Measurements from ENCODE around the gene ASB3. TPM values are rescaled to one million over a fixed set of nuclear protein-coding genes. Genes with fewer than 3 reads are reported as not detected.

Gene ASB3
- total and polyA plus RNA-seq, 2 donors (not counting 3 experiments of a cell fraction or from before 2014, with no cell fraction given) = 20.3 to 20.5 TPM

GRCh38 chr2:53784436-53784835 lies 2.3 kb downstream of the ASB3 start:
- POLR2A ChIA-PET = no interaction called here

More at GRCh38 chr2:53784436-53784835, 2.3 kb downstream of the ASB3 start:
- FAIRE-seq = no peak
- Histone ChIP-seq H3K27ac (ENCODE audit: insufficient read depth, low read depth, low read length) (no peak overlapping the region), H3K9me1 (replicated peaks; ENCODE audit: control insufficient read depth, extremely low read depth, insufficient read depth, low read length) (no peaks in the 10 kb centered on the region), H3K9me3 (replicated peaks; ENCODE audit: control insufficient read depth, insufficient read depth, low read length) (no peaks in the 10 kb centered on the region), H3K27me3 (ENCODE audit: control insufficient read depth in 2 of 2, insufficient read depth in 2 of 2, low read length in 2 of 2) (no peaks in the 10 kb centered on the region), H3K9ac (replicated peaks; ENCODE audit: extremely low read depth, insufficient read depth, low read length) (no peak overlapping the region), H3K4me1 (ENCODE audit: control insufficient read depth, extremely low read depth, insufficient read depth, low read length) (peaks cover 23% of the 10 kb centered on the region), H3K36me3 (ENCODE audit: control insufficient read depth in 2 of 2, extremely low read depth in 1 of 2, insufficient read depth in 2 of 2, low read length in 2 of 2) (no peaks in the 10 kb centered on the region), H3K4me3 (replicated peaks in 1 of 3; ENCODE audit: insufficient read depth in 1 of 3, low read depth in 1 of 3, low read length in 3 of 3) (no peak overlapping the region), H3K4me2 (ENCODE audit: insufficient read depth, low read length) (no peak overlapping the region), H4K20me1 (replicated peaks; ENCODE audit: control insufficient read depth, extremely low read depth, insufficient read depth, low read length) (no peaks in the 10 kb centered on the region), H2AFZ (ENCODE audit: low read depth, low read length) (no peak overlapping the region), H3K79me2 (ENCODE audit: control insufficient read depth, insufficient read depth, low read length) (peaks cover 77% of the 10 kb centered on the region)
- intact Hi-C loops (cut with micrococcal nuclease) = no loop called here
- no TSS peak for BruUV-seq (replicated peaks)
- no peak for DNase-seq (ENCODE audit: low read depth, low spot score)
- dilution Hi-C loops (cut with MboI; ENCODE audit: extremely low pct_ligation_motif_present, low sequenced_read_pairs) = no loop called here
- CTCF ChIA-PET = no interaction called here
- no peak for TF ChIP-seq MYC (IDR thresholded peaks at IDR 0.05; ENCODE audit: low read depth, low read length)
- no peak for TF ChIP-seq POLR2AphosphoS5 (IDR thresholded peaks at IDR 0.05; ENCODE audit: insufficient read depth, low read depth, low read length)
- TF ChIP-seq POLR2A (IDR thresholded peaks at IDR 0.05; ENCODE audit: low read depth, low read length) = no peak
- no peak for TF ChIP-seq JUN (IDR thresholded peaks at IDR 0.05; ENCODE audit: borderline replicate concordance, insufficient read depth, insufficient read length, low read depth)
- TF ChIP-seq MAX (IDR thresholded peaks at IDR 0.05; ENCODE audit: insufficient read depth, insufficient read length) = no peak
- TF ChIP-seq GATA2 (IDR thresholded peaks at IDR 0.05; ENCODE audit: insufficient read depth, insufficient read length, low read depth, low read length) = no peak
- no peak for TF ChIP-seq CTCF (IDR thresholded peaks at IDR 0.05; ENCODE audit: extremely low read depth in 1 of 2, insufficient read depth in 1 of 2, low read depth in 1 of 2, low read length in 2 of 2)
- no peak for TF ChIP-seq FOS (IDR thresholded peaks at IDR 0.05; ENCODE audit: borderline replicate concordance, insufficient read depth, low read length)
- no peak for TF ChIP-seq EZH2 (IDR thresholded peaks at IDR 0.05; ENCODE audit: borderline replicate concordance, low read depth, low read length, severe bottlenecking)

All from endothelial cell of umbilical vein (primary cell).